ENCODE measurements around the gene CHMP5. TPM values are rescaled to one million over a fixed set of nuclear protein-coding genes. Genes with fewer than 3 reads are reported as not detected.

CHMP5 gene
- 10 to 100 TPM; 59.9 to 64.2 TPM for polyA plus RNA-seq

DNA sequence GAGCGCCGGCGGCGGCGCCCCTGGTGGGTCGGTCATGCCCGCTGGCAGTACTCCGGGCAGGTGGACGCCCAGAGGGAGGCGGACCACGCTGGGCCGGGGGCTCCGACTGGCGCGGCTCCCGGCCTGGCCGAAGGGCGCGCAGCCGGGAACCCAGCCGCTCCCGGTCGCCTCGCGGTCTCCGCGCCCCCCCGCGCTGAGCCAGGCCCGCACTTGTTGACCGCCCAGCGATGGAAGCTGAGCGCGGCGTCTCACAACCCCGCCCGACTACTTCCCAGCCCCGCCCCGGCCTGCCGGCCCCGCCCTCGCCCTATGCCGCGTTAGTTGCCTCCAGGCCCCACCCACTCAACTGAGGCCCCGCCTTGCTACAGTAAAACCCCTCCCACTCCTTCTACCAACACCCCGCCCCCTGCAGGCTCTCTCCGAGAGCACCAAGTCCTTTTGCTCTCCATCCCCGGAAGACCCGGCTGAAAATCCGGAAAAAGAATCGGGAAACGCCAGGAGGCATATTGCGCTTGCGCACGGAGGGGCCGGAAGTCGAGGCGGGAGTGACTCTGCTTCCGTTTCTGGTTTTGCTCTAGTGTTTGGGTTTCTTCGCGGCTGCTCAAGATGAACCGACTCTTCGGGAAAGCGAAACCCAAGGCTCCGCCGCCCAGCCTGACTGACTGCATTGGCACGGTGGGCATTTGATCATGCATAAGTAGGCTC lies at the start of gene CHMP5, which contains the start of gene BAG1:
CHMP5 (plus strand) TSS at position 577 of the 705 bp plus-strand sequence; CDS start at position 607, 30 bp downstream.
BAG1 (minus strand) TSS at position 236 of the 705 bp plus-strand sequence.
- Histone ChIP-seq H3K9me3 (ENCODE audit: control insufficient read depth in 2 of 2, insufficient read depth in 1 of 2, low read depth in 1 of 2, low read length in 1 of 2) (no peaks in the 10 kb centered on the region), H3K4me1 (ENCODE audit: control insufficient read depth in 2 of 2, insufficient read depth in 2 of 2, low read length in 1 of 2) (peaks cover 2 to 6% of the 10 kb centered on the region in 2 donors), H3K36me3 (ENCODE audit: control insufficient read depth in 2 of 2, insufficient read depth in 2 of 2, low read length in 1 of 2) (peaks cover 4% of the 10 kb centered on the region in 2 donors), H3K27ac (ENCODE audit: low read depth in 2 of 2, low read length in 1 of 2) (peak within 1 kb of the TSS; percentile 95 to 96), H3K4me3 (ENCODE audit: low read depth in 1 of 2, low read length in 2 of 2) (peak within 1 kb of the TSS; percentile 97 to 98), H3K27me3 (ENCODE audit: control insufficient read depth in 1 of 2, insufficient read depth in 2 of 2, low read length in 2 of 2) (no peaks in the 10 kb centered on the region)
- WGBS, 2 donors, result 0 to 1% methylated on average over 31 to 67 of the region's 67 CpGs

DNA sequence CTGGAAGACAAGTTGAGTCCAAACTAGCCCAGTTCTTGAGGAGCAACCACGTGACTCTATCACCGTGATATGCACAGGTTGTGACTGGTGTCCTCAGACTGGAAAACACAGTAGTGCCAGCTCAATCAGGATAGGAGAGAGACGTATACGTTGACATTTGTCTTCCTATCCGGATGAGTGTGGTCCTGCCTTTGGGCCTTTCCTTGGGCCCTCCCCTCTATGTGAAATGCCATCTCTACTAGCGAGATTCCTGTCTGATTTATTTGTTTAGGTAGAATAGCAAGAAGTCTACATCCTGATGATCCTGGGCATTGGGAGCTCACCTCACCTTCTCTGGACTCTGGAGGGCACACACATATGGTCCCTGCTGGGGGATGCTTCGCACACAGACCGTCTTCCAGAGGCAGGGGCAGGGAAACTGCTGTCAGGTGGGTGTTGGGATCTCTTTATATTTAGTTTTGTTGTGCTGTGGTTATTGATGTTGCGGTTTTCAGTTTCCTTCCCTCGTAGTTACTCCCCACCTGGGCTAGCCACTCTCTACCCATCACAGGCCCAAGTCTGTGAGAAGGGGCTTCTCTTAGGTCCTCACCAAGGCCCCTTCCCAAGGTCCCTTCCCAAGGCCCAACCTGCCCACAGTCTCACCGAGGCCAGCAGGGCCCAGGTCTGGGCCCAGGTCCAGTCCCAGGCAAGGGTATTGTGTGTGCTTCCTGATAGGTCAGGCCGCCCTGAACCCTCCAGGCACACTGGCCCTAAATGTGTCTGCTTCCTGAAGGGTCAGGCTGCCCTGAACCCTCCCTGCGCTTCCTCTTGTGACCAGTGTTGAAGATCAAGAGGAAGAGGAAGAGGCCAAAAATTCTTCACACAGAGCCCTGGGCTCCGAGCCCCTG lies 43.9 kb upstream of the CHMP5 start:
- WGBS, 2 donors, result 81 to 82% methylated on average over 14 of the region's 14 CpGs
- no peak overlapping the region for H3K27ac ChIP-seq (ENCODE audit: low read depth in 2 of 2, low read length in 1 of 2)
- H3K4me3 ChIP-seq (ENCODE audit: low read depth in 1 of 2, low read length in 2 of 2), result no peak overlapping the region
- H3K36me3 ChIP-seq (ENCODE audit: control insufficient read depth in 2 of 2, insufficient read depth in 2 of 2, low read length in 1 of 2), result no peaks in the 10 kb centered on the region
- H3K27me3 ChIP-seq (ENCODE audit: control insufficient read depth in 1 of 2, insufficient read depth in 2 of 2, low read length in 2 of 2), result no peaks in the 10 kb centered on the region
- H3K4me1 ChIP-seq (ENCODE audit: control insufficient read depth in 2 of 2, insufficient read depth in 2 of 2, low read length in 1 of 2), result no peaks in the 10 kb centered on the region
- no peaks in the 10 kb centered on the region for H3K9me3 ChIP-seq (ENCODE audit: control insufficient read depth in 2 of 2, insufficient read depth in 1 of 2, low read depth in 1 of 2, low read length in 1 of 2)

DNA sequence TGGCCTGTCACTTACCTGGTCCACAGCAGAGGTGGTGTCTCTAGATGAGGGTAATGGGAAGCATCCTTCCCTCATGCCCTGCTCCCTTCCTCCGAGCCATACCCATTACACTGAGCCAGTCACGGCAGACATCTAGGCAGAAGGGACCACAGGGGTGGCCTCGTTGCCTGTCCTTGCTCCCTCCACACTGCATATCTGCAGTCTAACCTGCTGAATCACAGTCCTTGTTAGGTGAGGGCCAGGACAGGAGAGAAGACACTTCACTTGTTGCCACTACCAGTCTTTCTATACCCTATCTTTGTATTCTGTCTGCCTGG lies 43.3 kb upstream of the CHMP5 start:
- 85 to 89% methylated on average over 3 of the region's 3 CpGs for WGBS, 2 donors
- Histone ChIP-seq H3K27me3 (ENCODE audit: control insufficient read depth in 1 of 2, insufficient read depth in 2 of 2, low read length in 2 of 2) (no peaks in the 10 kb centered on the region), H3K9me3 (ENCODE audit: control insufficient read depth in 2 of 2, insufficient read depth in 1 of 2, low read depth in 1 of 2, low read length in 1 of 2) (no peaks in the 10 kb centered on the region), H3K4me1 (ENCODE audit: control insufficient read depth in 2 of 2, insufficient read depth in 2 of 2, low read length in 1 of 2) (no peaks in the 10 kb centered on the region), H3K27ac (ENCODE audit: low read depth in 2 of 2, low read length in 1 of 2) (peak overlapping the region in 1 of 2 donors; percentile 19), H3K36me3 (ENCODE audit: control insufficient read depth in 2 of 2, insufficient read depth in 2 of 2, low read length in 1 of 2) (no peaks in the 10 kb centered on the region), H3K4me3 (ENCODE audit: low read depth in 1 of 2, low read length in 2 of 2) (no peak overlapping the region)

DNA sequence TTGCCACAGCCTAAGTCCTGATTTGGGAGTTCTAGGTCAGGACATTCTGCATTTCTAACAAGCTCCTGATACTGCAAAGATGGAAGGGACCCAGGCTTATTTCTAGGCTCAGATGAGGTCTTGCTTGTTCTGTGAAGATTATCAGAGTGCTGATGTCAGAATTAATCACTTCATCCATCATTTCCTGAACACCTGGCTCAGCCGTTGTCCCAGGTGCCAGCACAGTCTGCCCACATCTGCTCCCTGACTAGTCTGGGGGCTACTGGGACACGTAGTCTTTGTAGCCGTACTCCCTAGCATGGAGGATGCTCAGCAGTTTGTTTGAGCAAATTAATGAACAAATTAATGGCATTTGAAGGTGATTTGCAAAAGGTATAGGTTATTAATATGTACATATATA lies 42.8 kb upstream of the CHMP5 start:
- Histone ChIP-seq H3K27me3 (ENCODE audit: control insufficient read depth in 1 of 2, insufficient read depth in 2 of 2, low read length in 2 of 2) (no peaks in the 10 kb centered on the region), H3K4me1 (ENCODE audit: control insufficient read depth in 2 of 2, insufficient read depth in 2 of 2, low read length in 1 of 2) (no peaks in the 10 kb centered on the region), H3K4me3 (ENCODE audit: low read depth in 1 of 2, low read length in 2 of 2) (no peak overlapping the region), H3K27ac (ENCODE audit: low read depth in 2 of 2, low read length in 1 of 2) (no peak overlapping the region), H3K36me3 (ENCODE audit: control insufficient read depth in 2 of 2, insufficient read depth in 2 of 2, low read length in 1 of 2) (no peaks in the 10 kb centered on the region), H3K9me3 (ENCODE audit: control insufficient read depth in 2 of 2, insufficient read depth in 1 of 2, low read depth in 1 of 2, low read length in 1 of 2) (no peaks in the 10 kb centered on the region)
- WGBS, 2 donors, result 58 to 62% methylated on average over 3 of the region's 3 CpGs

DNA sequence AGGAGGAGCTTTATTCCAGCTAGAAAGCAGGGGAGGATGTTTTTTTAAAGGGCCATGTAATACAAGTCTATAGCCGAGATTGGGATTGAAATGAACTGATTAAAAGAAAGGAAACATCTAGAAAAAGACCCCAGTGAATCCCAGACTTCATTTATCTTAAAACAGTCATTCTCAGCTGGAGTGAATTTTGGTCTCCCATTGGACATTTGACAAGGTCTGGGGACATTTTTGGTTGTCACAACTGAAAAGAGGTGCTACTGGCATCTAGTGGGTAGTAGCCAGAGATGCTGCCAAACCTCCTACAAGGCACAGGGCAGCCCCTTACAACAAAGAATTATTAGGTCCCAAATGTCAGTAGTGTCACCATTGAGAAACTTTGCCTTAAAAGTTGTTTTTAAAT lies 41.2 kb upstream of the CHMP5 start:
- Histone ChIP-seq H3K4me1 (ENCODE audit: control insufficient read depth in 2 of 2, insufficient read depth in 2 of 2, low read length in 1 of 2) (peaks cover 0 to 5% of the 10 kb centered on the region in 2 donors), H3K4me3 (ENCODE audit: low read depth in 1 of 2, low read length in 2 of 2) (no peak overlapping the region), H3K36me3 (ENCODE audit: control insufficient read depth in 2 of 2, insufficient read depth in 2 of 2, low read length in 1 of 2) (no peaks in the 10 kb centered on the region), H3K27ac (ENCODE audit: low read depth in 2 of 2, low read length in 1 of 2) (no peak overlapping the region), H3K27me3 (ENCODE audit: control insufficient read depth in 1 of 2, insufficient read depth in 2 of 2, low read length in 2 of 2) (no peaks in the 10 kb centered on the region), H3K9me3 (ENCODE audit: control insufficient read depth in 2 of 2, insufficient read depth in 1 of 2, low read depth in 1 of 2, low read length in 1 of 2) (no peaks in the 10 kb centered on the region)
- WGBS, 2 donors, result 79 to 80% methylated on average over 1 of the region's 1 CpG

DNA sequence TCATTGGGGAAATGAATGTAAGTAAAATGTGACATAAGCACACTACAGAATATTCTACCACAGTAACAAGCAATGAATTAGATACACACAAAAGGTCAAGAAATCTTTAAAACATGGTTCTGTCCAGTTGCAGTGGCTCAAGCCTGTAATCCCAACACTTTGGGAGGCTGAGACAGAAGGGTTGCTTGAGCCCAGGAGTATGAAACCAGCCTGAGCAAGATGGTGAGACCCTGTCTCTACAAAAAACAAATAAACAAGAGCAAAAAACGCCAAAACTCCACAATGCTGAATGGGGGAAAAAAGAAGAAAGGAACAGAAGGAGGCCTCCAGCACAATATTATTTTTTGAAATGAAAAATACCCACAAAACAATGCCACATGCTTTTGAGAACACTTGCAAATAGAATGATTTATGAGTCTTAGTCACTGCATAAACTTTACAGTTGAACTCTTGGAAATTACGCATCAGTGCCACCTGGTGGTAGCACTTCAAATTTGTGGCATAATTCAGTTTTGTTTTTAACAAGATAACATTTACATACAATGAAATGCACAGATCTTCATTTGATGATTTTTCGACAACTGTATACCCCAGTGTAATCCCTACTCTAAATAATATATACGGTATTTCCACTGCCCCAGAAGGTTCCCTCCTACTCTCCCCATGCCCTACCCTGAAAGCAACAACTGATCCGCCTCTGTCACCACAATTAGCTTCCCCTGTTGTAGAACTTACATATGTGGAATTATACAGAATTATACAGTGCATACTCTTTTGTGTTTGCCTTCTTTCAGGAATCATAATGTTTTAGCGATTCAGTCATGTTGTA lies 39.3 kb upstream of the CHMP5 start:
- peaks cover 0 to 14% of the 10 kb centered on the region in 2 donors for H3K4me1 ChIP-seq (ENCODE audit: control insufficient read depth in 2 of 2, insufficient read depth in 2 of 2, low read length in 1 of 2)
- no peaks in the 10 kb centered on the region for H3K9me3 ChIP-seq (ENCODE audit: control insufficient read depth in 2 of 2, insufficient read depth in 1 of 2, low read depth in 1 of 2, low read length in 1 of 2)
- no peak overlapping the region for H3K4me3 ChIP-seq (ENCODE audit: low read depth in 1 of 2, low read length in 2 of 2)
- H3K36me3 ChIP-seq (ENCODE audit: control insufficient read depth in 2 of 2, insufficient read depth in 2 of 2, low read length in 1 of 2), result no peaks in the 10 kb centered on the region
- H3K27ac ChIP-seq (ENCODE audit: low read depth in 2 of 2, low read length in 1 of 2), result peak overlapping the region in 1 of 2 donors; percentile 19
- no peaks in the 10 kb centered on the region for H3K27me3 ChIP-seq (ENCODE audit: control insufficient read depth in 1 of 2, insufficient read depth in 2 of 2, low read length in 2 of 2)
- WGBS, 2 donors, result 18 to 19% methylated on average over 6 of the region's 6 CpGs

DNA sequence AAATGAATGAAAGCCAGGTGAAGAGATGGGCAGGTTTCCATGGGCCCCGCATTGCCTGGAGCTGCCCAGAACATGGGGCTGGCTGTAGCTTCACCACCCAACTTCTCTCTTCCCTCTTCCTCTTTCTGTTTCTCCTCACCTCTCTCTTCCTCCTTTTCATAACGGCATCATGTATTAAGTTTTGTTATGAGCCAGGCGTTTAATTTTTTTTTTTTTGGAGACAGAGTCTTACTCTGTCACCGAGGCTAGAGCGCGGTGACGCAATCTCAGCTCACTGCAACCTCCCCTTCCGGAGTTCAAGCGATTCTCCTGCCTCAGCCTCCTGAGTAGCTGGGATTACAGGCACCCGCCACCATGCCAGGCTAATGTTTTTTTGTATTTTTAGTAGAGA lies 37.8 kb upstream of the CHMP5 start:
- Histone ChIP-seq H3K27ac (ENCODE audit: low read depth in 2 of 2, low read length in 1 of 2) (peak overlapping the region in 1 of 2 donors; percentile 36), H3K36me3 (ENCODE audit: control insufficient read depth in 2 of 2, insufficient read depth in 2 of 2, low read length in 1 of 2) (no peaks in the 10 kb centered on the region), H3K9me3 (ENCODE audit: control insufficient read depth in 2 of 2, insufficient read depth in 1 of 2, low read depth in 1 of 2, low read length in 1 of 2) (no peaks in the 10 kb centered on the region)

DNA sequence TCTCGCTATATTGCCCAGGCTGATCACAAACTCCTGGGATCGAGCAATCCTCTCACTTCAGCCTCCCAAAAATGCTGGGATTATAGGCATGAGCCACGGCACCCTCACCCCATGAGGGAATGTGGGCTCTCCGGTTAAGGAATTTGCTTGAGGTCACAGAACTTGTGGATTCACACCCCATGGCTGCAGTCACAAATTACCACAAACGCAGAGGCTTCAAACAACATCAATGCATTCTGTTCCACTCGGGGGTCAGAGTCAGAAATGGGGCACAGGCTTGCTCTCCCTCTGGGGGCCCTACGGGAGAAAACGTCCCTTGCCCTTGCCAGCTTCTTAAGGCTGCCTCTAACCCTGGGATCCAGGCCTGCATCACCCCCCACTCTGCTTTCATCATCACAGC lies 37.1 kb upstream of the CHMP5 start:
- no peaks in the 10 kb centered on the region for H3K36me3 ChIP-seq (ENCODE audit: control insufficient read depth in 2 of 2, insufficient read depth in 2 of 2, low read length in 1 of 2)
- WGBS, 2 donors, result 55 to 58% methylated on average over 8 of the region's 8 CpGs
- H3K27me3 ChIP-seq (ENCODE audit: control insufficient read depth in 1 of 2, insufficient read depth in 2 of 2, low read length in 2 of 2), result no peaks in the 10 kb centered on the region
- H3K4me1 ChIP-seq (ENCODE audit: control insufficient read depth in 2 of 2, insufficient read depth in 2 of 2, low read length in 1 of 2), result peaks cover 2 to 17% of the 10 kb centered on the region in 2 donors
- H3K4me3 ChIP-seq (ENCODE audit: low read depth in 1 of 2, low read length in 2 of 2), result no peak overlapping the region
- H3K9me3 ChIP-seq (ENCODE audit: control insufficient read depth in 2 of 2, insufficient read depth in 1 of 2, low read depth in 1 of 2, low read length in 1 of 2), result no peaks in the 10 kb centered on the region
- H3K27ac ChIP-seq (ENCODE audit: low read depth in 2 of 2, low read length in 1 of 2), result peak overlapping the region in 1 of 2 donors; percentile 56

More for the DNA sequence above, 37.8 kb upstream of the CHMP5 start:
- WGBS, 2 donors, result 81 to 84% methylated on average over 10 of the region's 10 CpGs
- Histone ChIP-seq H3K4me1 (ENCODE audit: control insufficient read depth in 2 of 2, insufficient read depth in 2 of 2, low read length in 1 of 2) (peaks cover 2 to 17% of the 10 kb centered on the region in 2 donors), H3K4me3 (ENCODE audit: low read depth in 1 of 2, low read length in 2 of 2) (no peak overlapping the region), H3K27me3 (ENCODE audit: control insufficient read depth in 1 of 2, insufficient read depth in 2 of 2, low read length in 2 of 2) (no peaks in the 10 kb centered on the region)

DNA sequence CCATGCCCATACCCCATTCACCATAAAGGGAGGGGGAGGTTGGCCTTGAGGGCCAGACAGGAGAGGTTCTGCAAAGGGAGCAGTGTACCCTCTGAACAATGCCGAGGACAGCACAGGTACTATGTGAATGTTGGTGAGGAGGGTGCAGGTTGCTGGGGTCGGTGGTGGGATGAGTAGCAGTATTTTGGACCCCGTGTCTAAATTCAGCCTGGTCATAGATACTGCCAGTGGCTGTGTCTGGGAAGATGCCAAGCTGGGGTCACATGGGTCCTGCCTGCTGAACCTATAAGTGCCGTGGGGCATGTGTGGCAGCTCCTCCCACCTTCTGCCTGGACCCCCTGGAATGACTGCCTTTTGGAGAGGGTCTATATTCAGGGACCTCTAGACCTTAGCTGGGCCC lies 36.2 kb upstream of the CHMP5 start:
- peaks cover 2 to 19% of the 10 kb centered on the region in 2 donors for H3K4me1 ChIP-seq (ENCODE audit: control insufficient read depth in 2 of 2, insufficient read depth in 2 of 2, low read length in 1 of 2)
- H3K36me3 ChIP-seq (ENCODE audit: control insufficient read depth in 2 of 2, insufficient read depth in 2 of 2, low read length in 1 of 2), result no peaks in the 10 kb centered on the region
- H3K27ac ChIP-seq (ENCODE audit: low read depth in 2 of 2, low read length in 1 of 2), result peak overlapping the region in 1 of 2 donors; percentile 35
- 71 to 77% methylated on average over 4 of the region's 4 CpGs for WGBS, 2 donors
- H3K27me3 ChIP-seq (ENCODE audit: control insufficient read depth in 1 of 2, insufficient read depth in 2 of 2, low read length in 2 of 2), result no peaks in the 10 kb centered on the region
- no peak overlapping the region for H3K4me3 ChIP-seq (ENCODE audit: low read depth in 1 of 2, low read length in 2 of 2)
- no peaks in the 10 kb centered on the region for H3K9me3 ChIP-seq (ENCODE audit: control insufficient read depth in 2 of 2, insufficient read depth in 1 of 2, low read depth in 1 of 2, low read length in 1 of 2)
